HCT116 (cell line): Measurements from ENCODE around the gene CFAP61. TPM values are rescaled to one million over a fixed set of nuclear protein-coding genes. Genes with fewer than 3 reads are reported as not detected.

Experiments
- ATAC-seq: fragments of 200-7000 bp; cut with Tn5 transposase; 2 replicates; pipeline ENCODE4 v1.9.1; 2020; ENCODE audit warnings: mild to moderate bottlenecking, moderate library complexity
- BruUV-seq: library from RNA; stranded (reverse); fragments of 400-500 nt; replicated peaks from 2 replicates; lab custom pipeline; 2021; lab: Mats Ljungman, UMichigan
- CTCF ChIA-PET: fragments of 300-600 bp; sonication (Branson Sonifier 250); formaldehyde crosslinking; loops from one replicate; lab custom pipeline; 2021; ENCODE audit warnings: antibody characterized with exemption; lab: Charles Lee
- POLR2A ChIA-PET: fragments of 300-600, 350-600 bp; sonication (Branson Sonifier 250); formaldehyde crosslinking; loops from one replicate; lab custom pipeline; 2021; ENCODE audit warnings: antibody characterized with exemption; lab: Charles Lee
- RAD21 ChIA-PET, 2 experiments: fragments of 300-600 bp; sonication (Branson Sonifier 250); formaldehyde crosslinking; loops; one replicate each; lab custom pipeline; 2023; ENCODE audit warnings: low total read pairs in 2 of 2; ENCODE audit not compliant: uncharacterized antibody in 2 of 2, unreplicated experiment in 2 of 2, low non-redundant PET in 1 of 2; lab: Charles Lee
- DNase-seq: peaks from one replicate; pipeline ENCODE4 v3.0.0-alpha.2; 2010; ENCODE audit warnings: low read depth, low spot score
- H2AFZ ChIP-seq: fragments of 200-600 bp; shearing (Covaris generic), sonication (generic); 2 replicates; pipeline ENCODE4 v1.6.1; 2017; ENCODE audit warnings: low read depth, mixed run types, mixed read lengths, antibody characterized with exemption, low read length; ENCODE audit not compliant: poor library complexity, severe bottlenecking
- H3K27ac ChIP-seq: 2 replicates; pipeline ENCODE4 v1.5.1; 2012; ENCODE audit warnings: low read depth, low read length
- H3K27me3 ChIP-seq: fragments of 200-600 bp; sonication (generic); 2 replicates; pipeline ENCODE4 v1.6.1; 2016; ENCODE audit warnings: mixed run types, low read length, mixed read lengths; ENCODE audit not compliant: insufficient read depth
- H3K36me3 ChIP-seq, 2 experiments: fragments of 200-500 bp in 1 of 2; fragments of 200-600 bp in 1 of 2; sonication (Bioruptor generic) in 1 of 2; sonication (generic) in 1 of 2; 2 replicates each; pipeline versions ENCODE4 v1.5.1 to v1.6.1; 2014 to 2016; ENCODE audit warnings: low read length in 2 of 2, inconsistent platforms in 1 of 2, mixed read lengths in 1 of 2, mixed run types in 1 of 2; ENCODE audit not compliant: insufficient read depth in 2 of 2, control insufficient read depth in 1 of 2
- H3K4me1 ChIP-seq, 2 experiments: fragments of 200-600 bp in 1 of 2; sonication (generic) in 1 of 2; 2 replicates each; pipeline versions ENCODE4 v1.5.1 to v1.6.1; 2012 to 2017; ENCODE audit warnings: low read length in 2 of 2, inconsistent platforms in 1 of 2, mild to moderate bottlenecking in 1 of 2, mixed read lengths in 1 of 2, mixed run types in 1 of 2, moderate library complexity in 1 of 2; ENCODE audit not compliant: insufficient read depth in 2 of 2, control insufficient read depth in 1 of 2
- H3K4me2 ChIP-seq: fragments of 200-600 bp; sonication (generic); 2 replicates; pipeline ENCODE4 v1.6.1; 2017; ENCODE audit warnings: mixed run types, low read length, mixed read lengths
- H3K4me3 ChIP-seq, 2 experiments: fragments of 200-600 bp in 1 of 2; sonication (generic) in 1 of 2; replicated peaks in 1 of 2; 2 replicates each; pipeline ENCODE4 v1.5.1; 2011 to 2016; ENCODE audit warnings: low read length in 2 of 2, control low read depth in 1 of 2, low read depth in 1 of 2, mild to moderate bottlenecking in 1 of 2, mixed read lengths in 1 of 2, mixed run types in 1 of 2
- H3K79me2 ChIP-seq: fragments of 200-600 bp; sonication (generic); 2 replicates; pipeline ENCODE4 v1.6.1; 2017; ENCODE audit warnings: mild to moderate bottlenecking, mixed run types, low read length, moderate library complexity, mixed read lengths; ENCODE audit not compliant: insufficient read depth
- H3K9ac ChIP-seq: fragments of 200-600 bp; sonication (generic); 2 replicates; pipeline ENCODE4 v1.6.1; 2016; ENCODE audit warnings: low read length, mixed read lengths
- H3K9me2 ChIP-seq: fragments of 200-600 bp; sonication (generic), shearing (Covaris generic); 2 replicates; pipeline ENCODE4 v1.6.1; 2017; ENCODE audit warnings: mixed run types, mild to moderate bottlenecking, moderate library complexity; ENCODE audit not compliant: insufficient read depth
- H3K9me3 ChIP-seq, 2 experiments: fragments of 200-500 bp in 1 of 2; fragments of 200-600 bp in 1 of 2; sonication (Bioruptor generic) in 1 of 2; sonication (generic) in 1 of 2; 2 replicates each; pipeline ENCODE4 v1.6.1; 2014 to 2017; ENCODE audit warnings: low read length in 2 of 2, mixed read lengths in 2 of 2, inconsistent platforms in 1 of 2, low read depth in 1 of 2, mild to moderate bottlenecking in 1 of 2, mixed run types in 1 of 2, moderate library complexity in 1 of 2; ENCODE audit not compliant: control insufficient read depth in 1 of 2, insufficient read depth in 1 of 2
- H4K20me1 ChIP-seq: fragments of 200-600 bp; sonication (generic), shearing (Covaris generic); 2 replicates; pipeline ENCODE4 v1.6.1; 2017; ENCODE audit warnings: mixed run types, mild to moderate bottlenecking, moderate library complexity; ENCODE audit not compliant: insufficient read depth
- CEBPB ChIP-seq: IDR thresholded peaks from 2 replicates; pipeline ENCODE4 v1.6.1; 2012; ENCODE audit warnings: low read depth
- CTCF ChIP-seq, 3 experiments: fragments of 200-600 bp in 1 of 3; sonication (generic) in 1 of 3; IDR thresholded peaks in 2 of 3; conservative IDR thresholded peaks in 1 of 3; 2 replicates each; pipeline ENCODE4 v1.5.1; 2012 to 2017; ENCODE audit warnings: low read depth in 2 of 3, low read length in 2 of 3, antibody characterized with exemption in 1 of 3, borderline replicate concordance in 1 of 3, control low read depth in 1 of 3, mild to moderate bottlenecking in 1 of 3, mixed read lengths in 1 of 3, mixed run types in 1 of 3, moderate library complexity in 1 of 3; ENCODE audit not compliant: insufficient read depth in 1 of 3
- ELF1 ChIP-seq: IDR thresholded peaks from 2 replicates; pipeline ENCODE4 v1.6.1; 2012; ENCODE audit warnings: low read depth, borderline replicate concordance
- EZH2 ChIP-seq: fragments of 200-600 bp; sonication (generic); IDR thresholded peaks from 2 replicates; pipeline ENCODE4 v1.6.1; 2017; ENCODE audit warnings: antibody characterized with exemption, mixed run types
- EZH2phosphoT487 ChIP-seq: fragments of 200-600 bp; IDR thresholded peaks from 2 replicates; pipeline ENCODE4 v1.6.1; 2018; ENCODE audit warnings: antibody characterized with exemption, borderline replicate concordance
- POLR2A ChIP-seq: IDR thresholded peaks from 2 replicates; pipeline ENCODE4 v1.7.0; 2011; ENCODE audit warnings: borderline replicate concordance; ENCODE audit not compliant: insufficient read depth, insufficient read length; ENCODE audit errors: extremely low read depth
- POLR2AphosphoS5 ChIP-seq: IDR thresholded peaks from 2 replicates; pipeline ENCODE4 v1.6.1; 2011; ENCODE audit warnings: mild to moderate bottlenecking, low read depth, low read length, moderate library complexity
- SIN3A ChIP-seq: IDR thresholded peaks from 2 replicates; pipeline ENCODE4 v1.6.1; 2012; ENCODE audit warnings: low read depth
- SP1 ChIP-seq: IDR thresholded peaks from 2 replicates; pipeline ENCODE4 v1.6.1; 2012; ENCODE audit warnings: low read depth
- TCF7L2 ChIP-seq: IDR thresholded peaks from 2 replicates; pipeline ENCODE4 v1.7.0; 2011; ENCODE audit warnings: borderline replicate concordance, inconsistent platforms; ENCODE audit not compliant: insufficient read depth, insufficient read length; ENCODE audit errors: extremely low read depth
- ZBTB33 ChIP-seq: IDR thresholded peaks from 2 replicates; pipeline ENCODE4 v1.6.1; 2011; ENCODE audit warnings: mild to moderate bottlenecking, low read length, moderate library complexity; ENCODE audit not compliant: insufficient replicate concordance; ENCODE audit errors: extremely low read depth
- ZFX ChIP-seq: fragments of 450-650 bp; IDR thresholded peaks from 2 replicates; pipeline ENCODE4 v1.6.1; 2017
- intact Hi-C: fragments of 100-400 bp; cut with micrococcal nuclease; formaldehyde crosslinking; loops from 2 replicates; pipeline ENCODE4 v1.10.0; 2022
- total RNA-seq: library from RNA; stranded (reverse); gene quantifications from one replicate; pipeline ENCODE4 v1.2.1, GENCODE V29; 2021; ENCODE audit not compliant: unreplicated experiment

CFAP61 gene
- total RNA-seq, 1 experiment from 2014 or later = 1.7 TPM

- no peak overlapping the region for H3K9ac ChIP-seq
- H3K9me3 ChIP-seq = no peaks in the 10 kb centered on the region
- H3K9me2 ChIP-seq = no peaks in the 10 kb centered on the region
- no peak overlapping the region for H3K4me3 ChIP-seq
- POLR2A ChIA-PET = no interaction called here
- CTCF ChIA-PET = no interaction called here
- no peak overlapping the region for H3K4me2 ChIP-seq
- BruUV-seq = no TSS peak
- intact Hi-C loops = no loop called here
- no peaks in the 10 kb centered on the region for H3K27me3 ChIP-seq
- RAD21 ChIA-PET = no interaction called here
- H3K79me2 ChIP-seq = peaks cover 97% of the 10 kb centered on the region
- H2AFZ ChIP-seq = no peak overlapping the region
- H3K4me1 ChIP-seq = peaks cover 14 to 16% of the 10 kb centered on the region in 2 experiments
- DNase-seq = no peak
- peaks cover 8% of the 10 kb centered on the region; the same call in 1 of the 2 replicates for H4K20me1 ChIP-seq
- no peak overlapping the region for H3K27ac ChIP-seq
- TF ChIP-seq EZH2 (no peak), EZH2phosphoT487 (no peak), CEBPB (no peak), ELF1 (no peak), TCF7L2 (no peak), POLR2A (no peak), POLR2AphosphoS5 (no peak), CTCF (IDR thresholded peaks at IDR 0.05 in 2 of 3, conservative IDR thresholded peaks at IDR 0.05 in 1 of 3; ENCODE audit: borderline replicate concordance in 1 of 3, insufficient read depth in 1 of 3, low read depth in 2 of 3, low read length in 2 of 3) (no peak), ZFX (no peak), SIN3A (no peak), SP1 (no peak), ZBTB33 (no peak)
- TF ChIP-seq, all 23 proteins: peak for 0
- H3K36me3 ChIP-seq = peaks cover 8 to 22% of the 10 kb centered on the region in 2 experiments
- ATAC-seq = no peak
These were observed 30.5 kb upstream of the CFAP61 start for GRCh38 chr20:20021835-20022234.
